Neural cell (in vitro differentiated cells): ENCODE measurements around the gene HDLBP.

Experiments
- EP300 ChIP-seq: fragments of 450-650 bp; conservative IDR thresholded peaks from 2 replicates; pipeline ENCODE4 v1.6.1; 2014; ENCODE audit warnings: antibody characterized with exemption, mild to moderate bottlenecking, moderate library complexity; ENCODE audit not compliant: poor library complexity, severe bottlenecking
- POLR2AphosphoS5 ChIP-seq: IDR thresholded peaks from 2 replicates; pipeline ENCODE4 v1.6.1; 2012
- TF ChIP-seq, protein P1 (sequence below): fragments of 450-650 bp; IDR thresholded peaks from 2 replicates; pipeline ENCODE4 v1.5.1; 2014; ENCODE audit warnings: antibody characterized with exemption, mild to moderate bottlenecking, moderate library complexity; ENCODE audit not compliant: poor library complexity, severe bottlenecking

- TF ChIP-seq, protein P1, sequence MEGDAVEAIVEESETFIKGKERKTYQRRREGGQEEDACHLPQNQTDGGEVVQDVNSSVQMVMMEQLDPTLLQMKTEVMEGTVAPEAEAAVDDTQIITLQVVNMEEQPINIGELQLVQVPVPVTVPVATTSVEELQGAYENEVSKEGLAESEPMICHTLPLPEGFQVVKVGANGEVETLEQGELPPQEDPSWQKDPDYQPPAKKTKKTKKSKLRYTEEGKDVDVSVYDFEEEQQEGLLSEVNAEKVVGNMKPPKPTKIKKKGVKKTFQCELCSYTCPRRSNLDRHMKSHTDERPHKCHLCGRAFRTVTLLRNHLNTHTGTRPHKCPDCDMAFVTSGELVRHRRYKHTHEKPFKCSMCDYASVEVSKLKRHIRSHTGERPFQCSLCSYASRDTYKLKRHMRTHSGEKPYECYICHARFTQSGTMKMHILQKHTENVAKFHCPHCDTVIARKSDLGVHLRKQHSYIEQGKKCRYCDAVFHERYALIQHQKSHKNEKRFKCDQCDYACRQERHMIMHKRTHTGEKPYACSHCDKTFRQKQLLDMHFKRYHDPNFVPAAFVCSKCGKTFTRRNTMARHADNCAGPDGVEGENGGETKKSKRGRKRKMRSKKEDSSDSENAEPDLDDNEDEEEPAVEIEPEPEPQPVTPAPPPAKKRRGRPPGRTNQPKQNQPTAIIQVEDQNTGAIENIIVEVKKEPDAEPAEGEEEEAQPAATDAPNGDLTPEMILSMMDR, result no peak
- no peak for TF ChIP-seq POLR2AphosphoS5
- TF ChIP-seq EP300, result no peak
These were observed 43.7 kb downstream of the HDLBP start for GRCh38 chr2:241271706-241272302.
